Mesothelial cell of epicardium (in vitro differentiated cells): Measurements from ENCODE around the gene MUS81. TPM values are rescaled to one million over a fixed set of nuclear protein-coding genes. Genes with fewer than 3 reads are reported as not detected.
A peak's percentile ranks its signal among the peaks of the same experiment; 100 is the strongest.
"Not testable (repeated sequence)": the region's sequence is repeated elsewhere in the genome, so short reads cannot be mapped to it uniquely, and the experiment has no call there.

Experiments used
- DNase-seq, 2 experiments: peaks; one replicate each; pipeline ENCODE4 v3.0.0; 2021; ENCODE audit warnings: low spot score in 2 of 2; ENCODE audit not compliant: unreplicated experiment in 2 of 2
- H3K27ac Mint-ChIP-seq: 2 replicates; pipeline ENCODE4 v1.8.0; 2021; ENCODE audit warnings: mixed read lengths
- H3K27me3 Mint-ChIP-seq: 2 replicates; pipeline ENCODE4 v1.8.0; 2021; ENCODE audit warnings: low read depth, mixed read lengths
- H3K36me3 Mint-ChIP-seq: 2 replicates; pipeline ENCODE4 v1.8.0; 2021; ENCODE audit warnings: mixed read lengths
- H3K4me1 Mint-ChIP-seq: 2 replicates; pipeline ENCODE4 v1.8.0; 2021; ENCODE audit warnings: mixed read lengths
- H3K4me3 Mint-ChIP-seq: 2 replicates; pipeline ENCODE4 v1.8.0; 2021; ENCODE audit warnings: mild to moderate bottlenecking, moderate library complexity, mixed read lengths
- H3K9me3 Mint-ChIP-seq: 2 replicates; pipeline ENCODE4 v1.8.0; 2021; ENCODE audit warnings: mixed read lengths
- total RNA-seq: library from RNA; stranded (reverse); gene quantifications from 3 replicates; pipeline ENCODE4 v1.2.1, GENCODE V29; 2021
- TF ChIP-seq, protein P1 (sequence below): fragments of 200-600 bp; sonication (generic); IDR thresholded peaks from one replicate; pipeline ENCODE4 v1.5.0; 2021; ENCODE audit warnings: antibody characterized with exemption; ENCODE audit not compliant: unreplicated experiment

The MUS81 gene
- total RNA-seq, 1 donor from 2014 or later, result 73.7 TPM

DNA sequence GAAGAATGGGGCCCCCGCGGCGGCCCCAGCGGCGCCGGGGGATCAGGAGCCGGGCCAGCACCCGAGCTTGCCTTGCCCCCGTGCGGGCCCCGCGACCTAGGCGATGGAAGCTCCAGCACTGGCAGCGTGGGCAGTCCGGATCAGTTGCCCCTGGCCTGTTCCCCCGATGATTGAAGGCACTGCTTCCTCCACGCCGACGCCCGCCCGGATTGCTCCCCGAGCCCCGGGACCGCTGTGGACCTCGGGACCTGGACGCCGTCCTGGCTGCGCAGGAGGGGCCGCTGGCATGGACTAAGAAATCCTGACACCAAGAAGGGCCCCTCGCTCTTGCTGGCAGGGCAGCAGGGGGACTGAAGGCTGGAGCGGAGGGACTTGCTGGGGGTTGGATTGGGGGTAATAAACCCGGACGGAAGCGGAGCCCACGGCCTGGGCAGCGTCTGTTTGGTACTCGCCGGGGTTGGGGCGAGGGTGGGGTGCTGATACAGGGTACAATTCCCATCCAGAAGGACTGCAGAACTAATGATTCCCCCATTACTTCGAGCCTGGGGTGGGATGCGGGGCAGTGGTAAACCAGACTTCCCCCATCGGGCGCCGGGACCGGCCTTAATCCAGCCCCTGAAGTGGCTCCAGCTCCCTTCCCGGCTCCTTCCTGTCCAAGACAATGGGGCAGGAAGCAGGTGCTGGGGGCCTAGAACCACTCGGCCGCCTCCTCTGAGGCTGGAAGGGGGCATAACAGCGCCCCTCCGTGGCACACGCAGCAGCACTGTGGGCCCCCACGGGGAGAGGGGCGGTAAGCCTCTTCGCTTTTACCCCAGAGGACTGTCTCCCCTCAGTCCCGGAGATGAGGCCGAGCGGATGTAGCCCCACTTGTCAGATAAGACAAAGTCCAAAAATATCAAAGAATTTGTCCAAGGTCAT lies 31.2 kb downstream of the MUS81 start:
- Mint-ChIP-seq H3K27ac (no peak overlapping the region), H3K9me3 (no peaks in the 10 kb centered on the region), H3K4me1 (peaks cover 45% of the 10 kb centered on the region), H3K36me3 (peaks cover 5% of the 10 kb centered on the region), H3K27me3 (peaks cover 19% of the 10 kb centered on the region), H3K4me3 (peak overlapping the region; percentile 62)
- no peak for DNase-seq
- TF ChIP-seq, protein P1, sequence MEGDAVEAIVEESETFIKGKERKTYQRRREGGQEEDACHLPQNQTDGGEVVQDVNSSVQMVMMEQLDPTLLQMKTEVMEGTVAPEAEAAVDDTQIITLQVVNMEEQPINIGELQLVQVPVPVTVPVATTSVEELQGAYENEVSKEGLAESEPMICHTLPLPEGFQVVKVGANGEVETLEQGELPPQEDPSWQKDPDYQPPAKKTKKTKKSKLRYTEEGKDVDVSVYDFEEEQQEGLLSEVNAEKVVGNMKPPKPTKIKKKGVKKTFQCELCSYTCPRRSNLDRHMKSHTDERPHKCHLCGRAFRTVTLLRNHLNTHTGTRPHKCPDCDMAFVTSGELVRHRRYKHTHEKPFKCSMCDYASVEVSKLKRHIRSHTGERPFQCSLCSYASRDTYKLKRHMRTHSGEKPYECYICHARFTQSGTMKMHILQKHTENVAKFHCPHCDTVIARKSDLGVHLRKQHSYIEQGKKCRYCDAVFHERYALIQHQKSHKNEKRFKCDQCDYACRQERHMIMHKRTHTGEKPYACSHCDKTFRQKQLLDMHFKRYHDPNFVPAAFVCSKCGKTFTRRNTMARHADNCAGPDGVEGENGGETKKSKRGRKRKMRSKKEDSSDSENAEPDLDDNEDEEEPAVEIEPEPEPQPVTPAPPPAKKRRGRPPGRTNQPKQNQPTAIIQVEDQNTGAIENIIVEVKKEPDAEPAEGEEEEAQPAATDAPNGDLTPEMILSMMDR, result no peak

DNA sequence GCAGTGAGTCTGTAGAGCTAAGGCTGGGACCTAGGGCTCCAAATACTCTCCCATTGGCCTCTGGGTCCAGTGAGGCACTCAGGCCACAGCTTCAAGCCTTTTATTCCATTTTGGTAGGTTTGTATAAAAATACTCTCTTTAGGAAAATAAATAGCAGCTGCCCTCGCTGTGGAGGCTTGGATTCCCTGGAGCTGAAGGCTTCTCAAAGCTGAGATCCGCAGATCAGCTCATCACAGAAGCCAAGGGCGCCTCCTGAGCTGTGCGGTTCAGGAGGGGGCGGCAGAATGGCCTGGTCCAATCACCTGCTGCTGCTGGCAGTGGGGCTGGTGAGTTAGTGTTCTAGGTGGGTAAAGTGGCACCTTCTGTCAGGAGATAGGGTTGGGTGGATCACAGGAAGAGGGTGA lies 31.9 kb downstream of the MUS81 start:
- H3K4me3 Mint-ChIP-seq, result peak overlapping the region; percentile 62
- peaks cover 38% of the 10 kb centered on the region for H3K4me1 Mint-ChIP-seq
- H3K27ac Mint-ChIP-seq, H3K36me3 Mint-ChIP-seq, H3K9me3 Mint-ChIP-seq, DNase-seq: not testable (repeated sequence)
- peaks cover 26% of the 10 kb centered on the region for H3K27me3 Mint-ChIP-seq

DNA sequence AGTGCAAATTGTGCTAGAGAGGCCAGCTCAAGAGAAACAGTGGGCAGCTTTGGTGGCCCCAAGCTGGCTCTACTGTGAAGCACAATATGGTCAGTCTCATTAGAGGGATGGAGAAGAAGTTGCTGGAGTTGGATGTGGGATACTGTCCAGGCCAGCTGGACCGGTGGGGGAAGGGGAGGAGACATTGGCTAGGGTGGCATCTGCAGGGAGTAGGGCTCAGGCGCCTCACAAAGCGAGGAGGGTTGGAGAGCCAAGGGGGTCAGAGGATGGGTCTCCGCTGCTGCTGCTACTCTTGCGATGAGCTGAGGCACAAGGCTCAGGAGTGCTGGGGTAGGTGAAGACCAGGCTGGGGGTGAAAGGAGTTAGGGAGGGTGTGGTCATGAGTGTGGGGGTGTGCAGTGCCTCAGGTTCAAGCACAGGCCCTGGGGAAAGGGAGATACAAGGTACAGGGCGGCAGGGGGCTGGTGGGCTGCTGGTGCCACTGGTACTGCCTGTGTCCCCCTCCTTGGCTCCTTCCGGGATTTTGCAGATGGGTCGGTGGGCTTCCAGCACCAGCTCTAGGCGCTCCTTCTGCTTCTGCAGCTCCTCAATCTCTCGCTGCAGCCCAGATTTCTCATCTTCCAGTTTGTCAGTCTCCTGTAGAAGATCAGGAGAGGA lies 32.6 kb downstream of the MUS81 start:
- TF ChIP-seq, protein P1, result no peak
- H3K4me3 Mint-ChIP-seq, result peak overlapping the region; percentile 62
- H3K27me3 Mint-ChIP-seq, result peaks cover 33% of the 10 kb centered on the region
- no peak overlapping the region for H3K27ac Mint-ChIP-seq
- no peak for DNase-seq
- no peaks in the 10 kb centered on the region for H3K9me3 Mint-ChIP-seq
- H3K36me3 Mint-ChIP-seq, result no peaks in the 10 kb centered on the region
- peaks cover 32% of the 10 kb centered on the region for H3K4me1 Mint-ChIP-seq

DNA sequence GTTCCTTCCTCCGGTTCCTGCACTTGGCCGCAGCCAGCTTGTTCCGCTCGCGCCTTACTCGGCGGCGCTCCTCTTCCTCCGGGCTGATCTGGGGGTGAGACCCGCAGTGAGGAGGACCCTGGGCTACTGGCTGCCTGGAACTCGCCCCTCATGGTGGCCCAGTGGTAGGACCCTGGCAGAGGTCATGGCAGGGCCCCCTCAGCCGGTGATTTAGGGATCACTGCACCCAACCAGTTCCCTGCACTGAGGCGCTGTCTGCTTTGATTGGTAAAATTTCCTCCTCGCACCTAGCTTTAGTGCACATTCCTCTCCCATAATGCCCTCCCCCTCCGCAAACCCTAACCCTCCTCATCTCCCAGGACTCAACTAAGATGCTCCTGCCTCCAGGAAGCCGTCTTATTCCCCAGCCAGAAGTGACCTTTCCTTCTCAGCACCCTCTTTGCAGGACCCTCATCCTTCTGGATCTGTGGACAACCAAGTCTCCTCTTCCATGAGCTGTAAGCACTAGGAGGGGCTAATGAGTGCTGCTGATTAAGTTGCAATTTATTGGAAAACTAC lies 33.9 kb downstream of the MUS81 start:
- TF ChIP-seq, protein P1, result no peak
- peaks cover 46% of the 10 kb centered on the region for H3K27me3 Mint-ChIP-seq
- H3K4me3 Mint-ChIP-seq, result no peak overlapping the region
- DNase-seq, result no peak
- no peaks in the 10 kb centered on the region for H3K9me3 Mint-ChIP-seq
- peaks cover 26% of the 10 kb centered on the region for H3K4me1 Mint-ChIP-seq
- H3K36me3 Mint-ChIP-seq, result no peaks in the 10 kb centered on the region
- H3K27ac Mint-ChIP-seq, result no peak overlapping the region

DNA sequence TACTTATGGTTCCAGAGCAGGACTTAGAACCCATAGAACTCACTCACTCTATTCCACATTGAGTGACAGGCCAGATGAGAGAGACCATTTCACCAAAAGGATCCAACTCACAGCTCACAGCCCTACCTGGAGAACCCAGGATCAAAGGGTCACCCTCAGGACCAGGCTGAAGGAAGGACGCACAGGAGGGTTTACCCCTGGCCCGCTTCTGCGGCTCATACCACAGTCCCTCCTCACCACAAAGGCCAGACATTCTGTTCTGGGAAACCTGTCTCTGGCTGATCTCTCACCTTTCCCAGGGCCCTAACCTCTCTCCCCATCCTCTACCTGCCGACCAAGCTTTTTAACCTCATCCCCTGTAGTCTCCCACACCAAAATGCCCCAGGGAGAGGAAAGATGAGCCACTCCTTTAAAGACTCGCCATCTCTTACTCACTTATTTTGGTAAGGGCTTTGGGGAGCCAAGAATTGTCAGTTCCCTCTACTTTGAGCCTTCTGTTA lies 35.3 kb downstream of the MUS81 start:
- DNase-seq, result no peak
- no peak overlapping the region for H3K4me3 Mint-ChIP-seq
- H3K4me1 Mint-ChIP-seq, result peaks cover 13% of the 10 kb centered on the region
- TF ChIP-seq, protein P1, result no peak
- H3K9me3 Mint-ChIP-seq, result no peaks in the 10 kb centered on the region
- H3K27me3 Mint-ChIP-seq, result peaks cover 55% of the 10 kb centered on the region
- no peaks in the 10 kb centered on the region for H3K36me3 Mint-ChIP-seq
- H3K27ac Mint-ChIP-seq, result no peak overlapping the region
